Subcutaneous abdominal adipose tissue (tissue), 5 donors: ENCODE measurements around the gene FFAR1.
"Not testable (repeated sequence)": the region's sequence is repeated elsewhere in the genome, so short reads cannot be mapped to it uniquely, and the experiment has no call there.

ENCODE experiments used
- H3K27ac ChIP-seq: one replicate; pipeline ENCODE4 v1.7.0; 2013; ENCODE audit warnings: low read depth, mild to moderate bottlenecking, inconsistent platforms, low read length, moderate library complexity
- H3K27me3 ChIP-seq, 5 donors: one replicate each; pipeline ENCODE4 v1.7.0; 2013; ENCODE audit warnings: low read length in 5 of 5, inconsistent platforms in 1 of 5; ENCODE audit not compliant: control insufficient read depth in 5 of 5, insufficient read depth in 4 of 5
- H3K36me3 ChIP-seq, 5 donors: one replicate each; pipeline ENCODE4 v1.7.0; 2013; ENCODE audit warnings: low read length in 5 of 5; ENCODE audit not compliant: control insufficient read depth in 5 of 5, insufficient read depth in 5 of 5
- H3K4me1 ChIP-seq, 5 donors: one replicate each; pipeline ENCODE4 v1.7.0; 2013; ENCODE audit warnings: low read length in 5 of 5, mild to moderate bottlenecking in 3 of 5, moderate library complexity in 1 of 5; ENCODE audit not compliant: control insufficient read depth in 5 of 5, insufficient read depth in 5 of 5
- H3K4me3 ChIP-seq, 5 donors: one replicate each; pipeline ENCODE4 v1.7.0; 2013; ENCODE audit warnings: low read length in 5 of 5, low read depth in 1 of 5
- H3K9ac ChIP-seq, 5 donors: one replicate each; pipeline ENCODE4 v1.7.0; 2013; ENCODE audit warnings: low read length in 5 of 5, mild to moderate bottlenecking in 4 of 5, moderate library complexity in 3 of 5
- H3K9me3 ChIP-seq, 5 donors: one replicate each; pipeline ENCODE4 v1.7.0; 2013; ENCODE audit warnings: low read length in 5 of 5; ENCODE audit not compliant: control insufficient read depth in 5 of 5
- donor health status: healthy.
- donor health status: healthy.
- donor health status: healthy.
- donor health status: healthy.
- donor health status: healthy.

The FFAR1 gene

GRCh38 chr19:35368378-35368777, 20.7 kb downstream of the FFAR1 start:
- Histone ChIP-seq H3K4me3 (no peak overlapping the region), H3K27me3 (no peaks in the 10 kb centered on the region), H3K27ac (no peak overlapping the region), H3K4me1 (no peaks in the 10 kb centered on the region), H3K9ac (no peak overlapping the region), H3K9me3 (peaks cover 0 to 3% (median 0%) of the 10 kb centered on the region in 5 donors), H3K36me3 (no peaks in the 10 kb centered on the region)

- Histone ChIP-seq H3K4me1 (no peaks in the 10 kb centered on the region), H3K9me3 (peaks cover 0 to 3% (median 0%) of the 10 kb centered on the region in 5 donors), H3K27ac (no peak overlapping the region), H3K36me3 (no peaks in the 10 kb centered on the region), H3K4me3 (no peak overlapping the region), H3K27me3 (no peaks in the 10 kb centered on the region), H3K9ac (no peak overlapping the region)
These were observed 21.8 kb downstream of the FFAR1 start for GRCh38 chr19:35369522-35369921.

- Histone ChIP-seq H3K27ac (no peak within 1 kb of the TSS), H3K4me3 (no peak within 1 kb of the TSS), H3K4me1 (no peaks in the 10 kb centered on the region), H3K9ac (no peak within 1 kb of the TSS), H3K9me3 (peaks cover 0 to 3% (median 0%) of the 10 kb centered on the region in 5 donors), H3K27me3 (no peaks in the 10 kb centered on the region), H3K36me3 (no peaks in the 10 kb centered on the region)
These were observed 23.0 kb downstream of the FFAR1 start, which contains the start of gene GPR42 for GRCh38 chr19:35370722-35371121. Gene GPR42 (plus strand): TSS chr19:35371068. CDS start chr19:35371360, 292 bp downstream.

- Histone ChIP-seq H3K27ac (no peak overlapping the region), H3K4me3 (no peak overlapping the region), H3K4me1 (peaks cover 0 to 3% (median 0%) of the 10 kb centered on the region in 5 donors), H3K9ac (no peak overlapping the region), H3K36me3 (no peaks in the 10 kb centered on the region), H3K9me3 (peaks cover 0 to 4% (median 3%) of the 10 kb centered on the region in 5 donors), H3K27me3 (no peaks in the 10 kb centered on the region)
These were observed 25.8 kb downstream of the FFAR1 start for GRCh38 chr19:35373492-35373891.

- not testable (repeated sequence) for H3K4me1 ChIP-seq, H3K27ac ChIP-seq, H3K9ac ChIP-seq, H3K27me3 ChIP-seq, H3K4me3 ChIP-seq, H3K9me3 ChIP-seq, H3K36me3 ChIP-seq
These were observed 26.3 kb downstream of the FFAR1 start for GRCh38 chr19:35374031-35374430.

GRCh38 chr19:35375505-35376307, 28.0 kb downstream of the FFAR1 start:
- Histone ChIP-seq H3K4me3 (no peak overlapping the region), H3K9ac (no peak overlapping the region), H3K27ac (no peak overlapping the region), H3K36me3 (no peaks in the 10 kb centered on the region), H3K9me3 (peaks cover 0 to 6% (median 0%) of the 10 kb centered on the region in 5 donors), H3K4me1 (peaks cover 0 to 3% (median 0%) of the 10 kb centered on the region in 5 donors), H3K27me3 (no peaks in the 10 kb centered on the region)

- Histone ChIP-seq H3K9me3 (peaks cover 0 to 6% (median 0%) of the 10 kb centered on the region in 5 donors), H3K36me3 (no peaks in the 10 kb centered on the region), H3K4me1 (peaks cover 0 to 3% (median 0%) of the 10 kb centered on the region in 5 donors), H3K27ac (no peak overlapping the region), H3K9ac (no peak overlapping the region), H3K4me3 (no peak overlapping the region), H3K27me3 (no peaks in the 10 kb centered on the region)
These were observed 30.0 kb downstream of the FFAR1 start for GRCh38 chr19:35377656-35378055.

GRCh38 chr19:35378356-35378755, 30.7 kb downstream of the FFAR1 start:
- H3K4me1 ChIP-seq: peaks cover 0 to 10% (median 5%) of the 10 kb centered on the region in 5 donors
- H3K27me3 ChIP-seq: no peaks in the 10 kb centered on the region
- H3K27ac ChIP-seq: no peak overlapping the region

GRCh38 chr19:35379545-35379944, 31.8 kb downstream of the FFAR1 start:
- H3K9me3 ChIP-seq, H3K9ac ChIP-seq, H3K27me3 ChIP-seq, H3K36me3 ChIP-seq, H3K4me3 ChIP-seq, H3K27ac ChIP-seq: not testable (repeated sequence)
- H3K4me1 ChIP-seq: peaks cover 0 to 13% (median 8%) of the 10 kb centered on the region in 5 donors

More at GRCh38 chr19:35378356-35378755, 30.7 kb downstream of the FFAR1 start:
- H3K4me3 ChIP-seq: no peak overlapping the region
- peaks cover 0 to 6% (median 0%) of the 10 kb centered on the region in 5 donors for H3K9me3 ChIP-seq
- no peak overlapping the region for H3K9ac ChIP-seq
- no peaks in the 10 kb centered on the region for H3K36me3 ChIP-seq

GRCh38 chr19:35379992-35380391, 32.3 kb downstream of the FFAR1 start:
- peaks cover 0 to 13% (median 8%) of the 10 kb centered on the region in 5 donors for H3K4me1 ChIP-seq
- H3K9me3 ChIP-seq: peaks cover 0 to 6% (median 0%) of the 10 kb centered on the region in 5 donors
- H3K4me3 ChIP-seq: no peak overlapping the region
- H3K36me3 ChIP-seq: no peaks in the 10 kb centered on the region
- no peaks in the 10 kb centered on the region for H3K27me3 ChIP-seq
- H3K9ac ChIP-seq: no peak overlapping the region
- no peak overlapping the region for H3K27ac ChIP-seq
